AG09309 (cell line): ENCODE measurements around the gene CNTNAP5.

Source experiments
- DNase-seq: peaks from one replicate; pipeline ENCODE4 v3.0.0-alpha.2; 2010; ENCODE audit warnings: low read depth
- H3K4me3 ChIP-seq: 2 replicates; pipeline ENCODE4 v1.5.1; 2011; ENCODE audit warnings: mild to moderate bottlenecking, low read depth, low read length, moderate library complexity; ENCODE audit not compliant: control insufficient read depth
- TF ChIP-seq, protein P1 (sequence below): IDR thresholded peaks from 2 replicates; pipeline ENCODE4 v1.5.1; 2011; ENCODE audit warnings: mild to moderate bottlenecking, low read depth, low read length, inconsistent platforms; ENCODE audit not compliant: insufficient read depth, control insufficient read depth; ENCODE audit errors: missing control alignments

The CNTNAP5 gene

DNA sequence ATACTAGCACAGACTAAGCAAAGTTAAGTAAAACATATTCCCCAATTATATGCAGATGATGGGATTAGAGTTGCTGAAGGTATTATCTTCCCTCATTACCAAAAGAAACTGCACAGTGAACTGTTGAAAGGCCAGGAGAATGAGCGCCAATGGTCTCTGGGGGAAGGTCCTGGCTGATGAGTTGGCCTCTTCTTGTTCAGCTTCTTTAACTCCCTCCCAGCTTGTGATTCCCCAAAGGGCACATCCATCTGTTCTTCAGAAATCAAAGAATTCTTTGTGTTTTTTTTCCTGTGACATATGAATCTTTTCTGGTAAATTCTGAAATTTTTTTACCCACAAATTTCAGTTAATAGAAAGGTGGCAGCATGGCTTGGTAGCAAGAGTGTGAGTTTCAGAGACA lies 667.6 kb downstream of the CNTNAP5 start:
- H3K4me3 ChIP-seq, result no peak overlapping the region
- TF ChIP-seq, protein P1, sequence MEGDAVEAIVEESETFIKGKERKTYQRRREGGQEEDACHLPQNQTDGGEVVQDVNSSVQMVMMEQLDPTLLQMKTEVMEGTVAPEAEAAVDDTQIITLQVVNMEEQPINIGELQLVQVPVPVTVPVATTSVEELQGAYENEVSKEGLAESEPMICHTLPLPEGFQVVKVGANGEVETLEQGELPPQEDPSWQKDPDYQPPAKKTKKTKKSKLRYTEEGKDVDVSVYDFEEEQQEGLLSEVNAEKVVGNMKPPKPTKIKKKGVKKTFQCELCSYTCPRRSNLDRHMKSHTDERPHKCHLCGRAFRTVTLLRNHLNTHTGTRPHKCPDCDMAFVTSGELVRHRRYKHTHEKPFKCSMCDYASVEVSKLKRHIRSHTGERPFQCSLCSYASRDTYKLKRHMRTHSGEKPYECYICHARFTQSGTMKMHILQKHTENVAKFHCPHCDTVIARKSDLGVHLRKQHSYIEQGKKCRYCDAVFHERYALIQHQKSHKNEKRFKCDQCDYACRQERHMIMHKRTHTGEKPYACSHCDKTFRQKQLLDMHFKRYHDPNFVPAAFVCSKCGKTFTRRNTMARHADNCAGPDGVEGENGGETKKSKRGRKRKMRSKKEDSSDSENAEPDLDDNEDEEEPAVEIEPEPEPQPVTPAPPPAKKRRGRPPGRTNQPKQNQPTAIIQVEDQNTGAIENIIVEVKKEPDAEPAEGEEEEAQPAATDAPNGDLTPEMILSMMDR, result no peak
- no peak for DNase-seq

- DNase-seq, result no peak
- TF ChIP-seq, protein P1, result no peak
- H3K4me3 ChIP-seq, result no peak overlapping the region
Measured at GRCh38 chr2:124693156-124693555, 668.1 kb downstream of the CNTNAP5 start.

- no peak for DNase-seq
- no peak overlapping the region for H3K4me3 ChIP-seq
- TF ChIP-seq, protein P1, result no peak
Measured at GRCh38 chr2:124698979-124699565, 674.0 kb downstream of the CNTNAP5 start.

DNA sequence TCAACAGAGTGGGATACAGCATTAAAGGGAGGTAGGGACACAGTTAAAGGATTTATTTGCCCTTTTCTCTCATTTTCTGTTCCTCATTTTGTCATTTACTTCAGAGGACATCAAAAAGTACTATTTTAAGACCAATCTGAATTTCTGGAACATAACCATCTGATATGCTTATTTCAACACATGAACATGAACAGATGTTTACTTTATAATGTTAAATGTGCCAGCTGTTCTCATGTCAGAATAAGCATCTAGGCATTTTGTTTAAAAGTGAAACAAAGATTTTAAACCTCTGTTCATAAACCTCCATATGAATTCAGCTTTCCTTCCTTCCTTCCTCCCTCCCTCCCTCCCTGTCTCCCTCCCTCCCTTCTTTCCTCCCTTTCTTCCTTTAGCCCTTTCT lies 677.7 kb downstream of the CNTNAP5 start:
- TF ChIP-seq, protein P1, result no peak

DNA sequence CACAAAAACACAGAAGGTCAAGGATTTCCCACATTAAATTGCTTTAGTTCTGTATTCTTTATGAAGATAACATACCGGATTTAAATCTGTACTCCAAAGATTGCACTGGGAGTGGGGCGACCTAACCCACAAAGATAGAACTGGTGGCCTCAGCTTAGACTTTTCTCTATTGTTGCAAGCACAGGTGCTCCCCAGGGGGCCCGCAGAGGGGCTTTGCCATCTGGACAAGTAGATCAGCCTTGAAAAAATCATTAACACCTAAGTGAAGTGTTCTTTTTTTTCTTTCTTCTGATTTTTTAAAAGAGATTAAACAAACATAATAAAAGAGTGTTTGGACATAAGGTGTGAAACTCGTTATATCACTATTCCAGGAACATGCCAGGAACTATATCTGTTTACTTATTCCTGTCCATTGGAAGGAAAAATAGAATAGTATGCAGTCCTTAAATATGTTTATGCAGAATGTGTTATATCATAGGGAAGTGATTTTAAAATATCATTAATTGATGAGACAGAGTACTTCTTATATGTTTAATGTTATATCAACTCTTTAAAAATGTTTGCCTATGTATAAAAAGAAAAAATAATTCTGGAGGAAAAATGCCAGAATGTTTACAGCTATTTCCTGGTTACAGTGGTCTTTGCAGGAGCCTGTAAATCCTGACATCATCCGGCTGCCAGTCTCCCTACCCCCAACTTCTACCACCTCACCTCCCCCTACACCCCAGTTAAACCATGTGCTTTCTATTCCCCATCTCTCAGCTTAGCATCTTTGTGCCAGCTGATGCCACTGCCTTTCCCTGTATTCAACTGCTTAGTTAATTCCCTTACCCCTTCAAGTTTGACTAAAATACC lies 679.2 kb downstream of the CNTNAP5 start:
- TF ChIP-seq, protein P1, result no peak
- DNase-seq, result no peak
- H3K4me3 ChIP-seq, result no peak overlapping the region

More for the DNA sequence above, 677.7 kb downstream of the CNTNAP5 start:
- DNase-seq, result no peak
- H3K4me3 ChIP-seq, result no peak overlapping the region

- TF ChIP-seq, protein P1, result no peak
- no peak overlapping the region for H3K4me3 ChIP-seq
- no peak for DNase-seq
Measured at GRCh38 chr2:124708661-124709060, 683.6 kb downstream of the CNTNAP5 start.
